ENCODE measurements around the gene SCGB1A1.

Gene SCGB1A1

GRCh38 chr11:62398011-62398994, 20.5 kb upstream of the SCGB1A1 start:
- no peak for DNase-seq

GRCh38 chr11:62399172-62399877, 19.5 kb upstream of the SCGB1A1 start:
- DNase-seq = no peak

GRCh38 chr11:62399878-62400266, 19.0 kb upstream of the SCGB1A1 start:
- DNase-seq = no peak

GRCh38 chr11:62400281-62400680, 18.6 kb upstream of the SCGB1A1 start:
- no peak for DNase-seq

DNA sequence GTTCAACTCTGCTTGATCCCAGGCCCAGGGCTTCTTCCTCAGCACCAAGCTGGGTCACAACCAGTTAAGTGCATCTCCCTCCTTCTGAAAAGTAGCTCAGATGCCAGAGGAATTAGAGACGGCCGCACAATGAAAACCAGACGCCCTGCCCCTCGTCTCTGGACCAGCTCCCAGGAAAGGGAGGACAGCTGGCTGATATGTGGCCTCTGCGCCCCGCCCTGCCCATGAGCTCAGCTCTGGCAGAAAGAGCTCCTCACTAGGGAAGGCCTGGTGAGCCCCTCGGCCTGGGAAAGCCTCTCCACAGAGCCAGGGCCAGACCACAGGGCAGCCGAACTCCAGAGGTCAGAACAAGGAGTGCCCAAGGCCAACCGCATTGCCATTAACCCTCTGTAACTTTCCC, 18.1 kb upstream of the SCGB1A1 start:
- DNase-seq = no peak

DNA sequence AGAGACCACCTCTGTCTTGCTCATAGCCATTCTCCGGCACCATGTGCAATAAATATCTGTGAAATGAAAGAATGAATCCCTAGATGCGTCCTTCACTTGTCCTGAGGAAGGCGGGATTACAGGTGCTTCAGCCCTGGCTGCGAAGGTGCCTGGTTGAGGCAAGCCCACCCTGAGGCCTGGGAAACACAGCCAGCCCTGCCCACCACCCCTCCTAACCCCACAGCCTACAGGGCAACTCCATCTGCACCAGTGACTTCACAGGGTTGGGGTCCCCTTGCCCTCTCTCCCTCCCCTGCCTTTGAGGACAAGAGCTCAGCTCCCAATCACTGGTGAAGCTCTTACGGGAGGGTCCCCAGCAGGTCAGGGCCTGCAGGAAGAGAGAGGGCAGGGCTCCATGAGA, 17.5 kb upstream of the SCGB1A1 start:
- no peak for DNase-seq

GRCh38 chr11:62401811-62402210, 17.0 kb upstream of the SCGB1A1 start:
- DNase-seq = no peak

DNA sequence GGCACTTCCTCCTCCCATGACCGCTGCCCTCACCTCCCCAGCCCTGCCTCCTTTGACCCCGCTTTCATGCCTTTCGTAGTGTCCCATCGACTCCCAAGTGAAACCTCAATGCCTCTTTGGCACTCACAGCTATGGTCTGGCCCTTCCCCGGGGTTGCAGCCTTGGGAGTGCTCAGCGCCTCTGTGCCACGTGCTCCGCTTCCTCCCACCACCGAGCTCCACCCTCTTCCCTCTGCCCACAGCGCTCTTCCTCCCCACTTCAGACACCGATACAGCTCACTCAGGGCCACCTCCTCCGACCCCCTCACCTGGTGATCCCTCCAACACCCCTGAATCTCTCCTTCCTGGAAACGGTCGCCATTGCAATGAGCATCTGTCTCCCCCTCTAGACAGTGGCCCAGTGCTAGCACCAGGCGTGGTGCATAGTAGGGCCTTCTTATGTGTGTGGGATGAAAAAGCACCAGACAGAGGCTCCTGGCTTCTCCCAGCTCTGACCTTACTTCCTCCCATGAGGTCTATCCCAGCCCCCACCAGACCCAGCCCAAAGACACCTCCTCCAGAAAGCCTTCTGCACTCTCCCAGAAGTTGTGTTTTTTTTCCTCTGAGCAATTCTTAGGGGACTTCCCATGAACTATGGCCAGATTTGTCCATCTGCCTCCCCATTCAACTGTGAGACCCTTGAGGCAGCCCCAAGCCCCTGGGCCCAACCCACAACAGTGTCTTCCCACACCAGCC, 16.4 kb upstream of the SCGB1A1 start:
- DNase-seq = no peak

GRCh38 chr11:62402960-62403730, 15.7 kb upstream of the SCGB1A1 start:
- DNase-seq = no peak

DNA sequence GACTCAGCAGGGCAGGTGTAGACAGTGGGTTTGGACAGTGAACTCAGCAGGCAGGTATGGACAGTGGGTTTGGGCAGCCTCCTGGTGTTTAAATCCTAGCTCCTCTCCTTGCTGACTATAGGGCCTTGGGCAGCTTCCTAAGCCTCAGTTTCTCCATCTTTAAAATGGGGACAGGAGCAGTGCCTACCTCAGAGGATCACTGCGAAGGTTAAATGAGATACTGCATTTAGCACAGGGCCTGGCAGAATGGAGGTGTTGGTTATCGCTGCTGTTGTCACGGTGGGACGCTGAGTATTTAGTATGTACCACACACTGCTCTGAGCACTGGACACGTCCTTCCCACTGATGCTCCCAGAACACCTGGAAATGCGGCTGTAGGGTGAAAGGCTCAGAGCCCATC, 14.4 kb upstream of the SCGB1A1 start:
- DNase-seq = no peak

- no peak for DNase-seq
Measured at GRCh38 chr11:62404901-62405300, 13.9 kb upstream of the SCGB1A1 start.

- no peak for DNase-seq
Measured at GRCh38 chr11:62406034-62406433, 12.8 kb upstream of the SCGB1A1 start.

DNA sequence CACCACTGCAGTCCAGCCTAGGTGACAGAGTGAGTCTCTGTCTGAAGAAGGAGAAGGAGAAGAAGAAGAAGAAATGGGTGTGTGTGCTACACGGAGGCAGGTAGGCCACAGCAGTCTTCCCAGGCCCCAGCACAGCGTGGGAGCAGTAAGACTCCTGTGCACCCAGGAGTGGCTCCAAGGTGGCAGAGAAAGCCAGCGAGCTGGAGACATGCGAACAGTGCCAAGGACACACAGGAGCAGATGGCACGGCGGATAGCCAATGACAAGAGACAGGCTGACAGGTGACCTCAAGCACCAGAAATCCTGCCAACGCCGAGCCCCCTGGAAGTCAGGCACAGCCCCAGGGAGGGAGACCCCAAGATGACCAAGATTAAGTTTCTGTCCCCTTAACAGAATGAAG, 9.0 kb upstream of the SCGB1A1 start:
- no peak for DNase-seq

GRCh38 chr11:62410972-62411371, 7.9 kb upstream of the SCGB1A1 start:
- no peak for DNase-seq

- DNase-seq = no peak
Measured at GRCh38 chr11:62411524-62411923, 7.3 kb upstream of the SCGB1A1 start.

- no peak for DNase-seq
Measured at GRCh38 chr11:62413060-62413696, 5.7 kb upstream of the SCGB1A1 start.

DNA sequence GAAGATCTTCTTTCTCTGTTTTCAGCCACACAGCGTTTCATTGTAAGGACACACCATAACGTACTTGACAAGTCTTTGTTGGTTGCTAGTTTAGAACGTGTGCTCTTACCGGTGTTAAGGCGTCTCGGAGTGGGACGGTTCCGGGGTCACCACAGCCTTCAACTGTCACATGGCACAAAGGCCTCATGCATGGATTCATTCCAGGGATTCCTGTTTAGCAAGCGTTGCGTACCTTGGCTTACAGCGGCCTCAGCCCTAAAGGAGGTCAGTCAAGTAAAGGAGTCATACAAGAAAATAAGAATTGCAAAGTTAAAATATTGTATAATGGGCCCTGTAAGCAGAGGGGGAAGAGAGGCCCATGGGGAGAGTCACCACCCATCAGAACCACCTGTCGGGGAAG, 2.2 kb upstream of the SCGB1A1 start:
- no peak for DNase-seq

DNA sequence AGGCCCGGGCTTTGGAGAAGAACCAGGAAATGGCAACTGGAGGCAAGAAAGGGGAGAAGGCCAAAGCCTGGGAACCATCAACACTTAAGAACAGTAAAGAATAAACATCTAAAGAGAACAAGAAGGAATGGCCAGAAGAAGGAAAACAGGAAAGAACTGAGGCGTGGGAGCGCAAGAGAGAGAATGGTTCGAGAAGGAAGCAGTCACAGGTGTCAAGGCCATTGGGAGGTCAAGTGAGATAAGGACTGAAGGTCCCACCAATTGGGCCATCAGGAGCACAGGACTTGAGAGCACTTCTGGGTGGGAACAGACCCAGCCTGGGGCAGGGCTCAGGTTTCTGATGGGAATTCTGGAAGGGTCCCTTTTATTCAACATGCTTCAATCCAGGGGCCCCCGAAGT, 697 bp upstream of the SCGB1A1 start:
- no peak for DNase-seq

- no peak for DNase-seq
Measured at GRCh38 chr11:62419314-62419929, 589 bp downstream of the SCGB1A1 start.

GRCh38 chr11:62419943-62420342, 1.1 kb downstream of the SCGB1A1 start:
- no peak for DNase-seq

- DNase-seq = no peak
Measured at GRCh38 chr11:62420882-62421281, 2.0 kb downstream of the SCGB1A1 start.

- no peak for DNase-seq
Measured at GRCh38 chr11:62421996-62422395, 3.2 kb downstream of the SCGB1A1 start.

Measured in DMS53 (cell line).